Endothelial cell of umbilical vein (primary cell): Measurements from ENCODE around the gene PTPRK. TPM values are rescaled to one million over a fixed set of nuclear protein-coding genes. Genes with fewer than 3 reads are reported as not detected.

Experiments used
- BruUV-seq: library from RNA; stranded (reverse); fragments of 400-500 nt; replicated peaks from 2 replicates; lab custom pipeline; 2021; lab: Mats Ljungman, UMichigan
- CTCF ChIA-PET: fragments of 300-600, 350-600 bp; sonication (Branson Sonifier 250); formaldehyde crosslinking; loops from one replicate; lab custom pipeline; 2021; ENCODE audit warnings: antibody characterized with exemption, inconsistent platforms; lab: Charles Lee
- POLR2A ChIA-PET: fragments of 300-600, 350-600 bp; sonication (Branson Sonifier 250); formaldehyde crosslinking; loops from one replicate; lab custom pipeline; 2021; ENCODE audit warnings: antibody characterized with exemption, inconsistent platforms; lab: Charles Lee
- DNase-seq: peaks from one replicate; pipeline ENCODE4 v3.0.0-alpha.2; 2011; ENCODE audit warnings: low read depth, low spot score
- FAIRE-seq: peaks from 2 replicates; lab custom pipeline; 2011; peaks lifted over from hg19 to GRCh38; lab: Jason Lieb, UNC
- H2AFZ ChIP-seq: 2 replicates; pipeline ENCODE4 v1.6.0; 2012; ENCODE audit warnings: low read depth, low read length, control low read depth, inconsistent platforms
- H3K27ac ChIP-seq: 2 replicates; pipeline ENCODE4 v1.5.1; 2011; ENCODE audit warnings: low read depth, mild to moderate bottlenecking, control low read depth, low read length, moderate library complexity; ENCODE audit not compliant: insufficient read depth
- H3K27me3 ChIP-seq, 2 experiments: 2 replicates each; pipeline versions ENCODE4 v1.6.0 to v1.6.1; 2011; ENCODE audit warnings: low read length in 2 of 2, mixed read lengths in 1 of 2; ENCODE audit not compliant: control insufficient read depth in 2 of 2, insufficient read depth in 2 of 2
- H3K36me3 ChIP-seq, 2 experiments: 2 replicates in 1 of 2; 3 replicates in 1 of 2; pipeline ENCODE4 v1.5.1; 2011; ENCODE audit warnings: low read length in 2 of 2, mild to moderate bottlenecking in 1 of 2, moderate library complexity in 1 of 2; ENCODE audit not compliant: control insufficient read depth in 2 of 2, insufficient read depth in 2 of 2; ENCODE audit errors: extremely low read depth in 1 of 2
- H3K4me1 ChIP-seq: 3 replicates; pipeline ENCODE4 v1.5.1; 2011; ENCODE audit warnings: mild to moderate bottlenecking, low read length; ENCODE audit not compliant: control insufficient read depth, insufficient read depth; ENCODE audit errors: extremely low read depth
- H3K4me2 ChIP-seq: 2 replicates; pipeline ENCODE4 v1.6.1; 2011; ENCODE audit warnings: low read length, control low read depth, mixed read lengths; ENCODE audit not compliant: insufficient read depth
- H3K4me3 ChIP-seq, 3 experiments: fragments of 200-600 bp in 1 of 3; sonication (generic), shearing (Covaris generic) in 1 of 3; replicated peaks in 1 of 3; 2 replicates each; pipeline ENCODE4 v1.5.1; 2011 to 2016; ENCODE audit warnings: control low read depth in 3 of 3, low read length in 3 of 3, mild to moderate bottlenecking in 2 of 3, inconsistent platforms in 1 of 3, low read depth in 1 of 3, moderate library complexity in 1 of 3; ENCODE audit not compliant: insufficient read depth in 1 of 3
- H3K79me2 ChIP-seq: 2 replicates; pipeline ENCODE4 v1.6.0; 2012; ENCODE audit warnings: low read length, inconsistent platforms; ENCODE audit not compliant: control insufficient read depth, insufficient read depth
- H3K9ac ChIP-seq: replicated peaks from 2 replicates; pipeline ENCODE3; 2011; ENCODE audit warnings: low read length, control low read depth; ENCODE audit not compliant: insufficient read depth; ENCODE audit errors: extremely low read depth
- H3K9me1 ChIP-seq: replicated peaks from 3 replicates; pipeline ENCODE4 v1.6.0; 2011; ENCODE audit warnings: mild to moderate bottlenecking, low read length; ENCODE audit not compliant: control insufficient read depth, insufficient read depth; ENCODE audit errors: extremely low read depth
- H3K9me3 ChIP-seq: replicated peaks from 2 replicates; pipeline ENCODE4 v1.5.1; 2012; ENCODE audit warnings: low read length, inconsistent platforms; ENCODE audit not compliant: control insufficient read depth, insufficient read depth
- H4K20me1 ChIP-seq: replicated peaks from 2 replicates; pipeline ENCODE3; 2011; ENCODE audit warnings: mild to moderate bottlenecking, low read length; ENCODE audit not compliant: control insufficient read depth, insufficient read depth; ENCODE audit errors: extremely low read depth
- CTCF ChIP-seq, 2 donors: IDR thresholded peaks; 1 replicate in 1 of 2; 2 replicates in 1 of 2; pipeline ENCODE4 v1.5.1; 2011; ENCODE audit warnings: low read length in 2 of 2, mild to moderate bottlenecking in 2 of 2, moderate library complexity in 2 of 2, control low read depth in 1 of 2, inconsistent platforms in 1 of 2, low read depth in 1 of 2; ENCODE audit not compliant: insufficient read depth in 1 of 2; ENCODE audit errors: extremely low read depth in 1 of 2
- EZH2 ChIP-seq: IDR thresholded peaks from 2 replicates; pipeline ENCODE4 v1.6.1; 2012; ENCODE audit warnings: borderline replicate concordance, low read depth, mild to moderate bottlenecking, moderate library complexity, low read length, inconsistent platforms; ENCODE audit not compliant: severe bottlenecking
- FOS ChIP-seq: IDR thresholded peaks from 2 replicates; pipeline ENCODE4 v1.6.1; 2011; ENCODE audit warnings: mild to moderate bottlenecking, low read length, moderate library complexity, borderline replicate concordance; ENCODE audit not compliant: insufficient read depth
- GATA2 ChIP-seq: IDR thresholded peaks from 2 replicates; pipeline ENCODE4 v1.7.0; 2011; ENCODE audit warnings: low read depth, mild to moderate bottlenecking, moderate library complexity, mixed read lengths, low read length; ENCODE audit not compliant: insufficient read length, insufficient read depth
- JUN ChIP-seq: IDR thresholded peaks from 2 replicates; pipeline ENCODE4 v1.6.1; 2011; ENCODE audit warnings: borderline replicate concordance, low read depth; ENCODE audit not compliant: insufficient read length, insufficient read depth
- MAX ChIP-seq: IDR thresholded peaks from 2 replicates; pipeline ENCODE4 v1.6.1; 2011; ENCODE audit not compliant: insufficient read depth, insufficient read length
- MYC ChIP-seq: IDR thresholded peaks from one replicate; pipeline ENCODE4 v1.6.1; 2011; ENCODE audit warnings: mild to moderate bottlenecking, low read depth, low read length
- POLR2A ChIP-seq: IDR thresholded peaks from 2 replicates; pipeline ENCODE4 v1.6.1; 2012; ENCODE audit warnings: low read depth, mild to moderate bottlenecking, control low read depth, low read length
- POLR2AphosphoS5 ChIP-seq: IDR thresholded peaks from 2 replicates; pipeline ENCODE4 v1.6.1; 2012; ENCODE audit warnings: low read depth, mild to moderate bottlenecking, control low read depth, low read length, moderate library complexity; ENCODE audit not compliant: insufficient read depth
- dilution Hi-C: fragments of 300-500 bp; cut with MboI; formaldehyde crosslinking; loops from one replicate; pipeline ENCODE4 v1.15.0; 2019; ENCODE audit warnings: low sequenced_read_pairs; ENCODE audit not compliant: extremely low pct_ligation_motif_present
- intact Hi-C: fragments of 100-400 bp; cut with micrococcal nuclease; formaldehyde crosslinking; loops from one replicate; pipeline ENCODE4 v1.10.0; 2022
- polyA plus RNA-seq, 4 experiments: library from polyadenylated mRNA; depleted of rRNA in 3 of 4; stranded (reverse) in 3 of 4; unstranded in 1 of 4; fragments of >200 nt; gene quantifications; 2 replicates each; pipeline versions ENCODE4 v1.2.1 to v1.2.3, GENCODE V29; 2011 to 2012; ENCODE audit warnings: missing spikeins in 1 of 4
- total RNA-seq: library from RNA; stranded (reverse); gene quantifications from 2 replicates; pipeline ENCODE4 v1.2.3, GENCODE V29; 2021

The PTPRK gene
- total and polyA plus RNA-seq, 2 donors (not counting 3 experiments of a cell fraction or from before 2014, with no cell fraction given): 15.2 to 74.0 TPM

GRCh38 chr6:128164254-128164653, 356.1 kb downstream of the PTPRK start:
- Histone ChIP-seq H3K4me2 (no peak overlapping the region), H3K9ac (no peak overlapping the region), H3K27ac (no peak overlapping the region), H3K4me1 (no peaks in the 10 kb centered on the region), H3K27me3 (no peaks in the 10 kb centered on the region), H2AFZ (no peak overlapping the region), H3K36me3 (no peaks in the 10 kb centered on the region), H4K20me1 (no peaks in the 10 kb centered on the region), H3K79me2 (no peaks in the 10 kb centered on the region), H3K4me3 (no peak overlapping the region), H3K9me3 (no peaks in the 10 kb centered on the region), H3K9me1 (no peaks in the 10 kb centered on the region)
- FAIRE-seq (no peak), DNase-seq (no peak)
- CTCF ChIA-PET: interaction anchor here (1.2 kb wide), 1 partner anchor 427 kb away, joined by 3 read pairs; no protein-coding TSS in a partner anchor
- dilution Hi-C loops (no loop called here), intact Hi-C loops (no loop called here)
- no peak for TF ChIP-seq MYC
- TF ChIP-seq POLR2AphosphoS5: no peak
- TF ChIP-seq CTCF (IDR thresholded peaks at IDR 0.05; ENCODE audit: extremely low read depth in 1 of 2, insufficient read depth in 1 of 2, low read depth in 1 of 2, low read length in 2 of 2): no peak
- no peak for TF ChIP-seq JUN
- TF ChIP-seq FOS: no peak
- TF ChIP-seq GATA2: no peak
- no peak for TF ChIP-seq MAX
- TF ChIP-seq EZH2: no peak
- TF ChIP-seq POLR2A: no peak
- POLR2A ChIA-PET: no interaction called here
- BruUV-seq: no TSS peak
